HG02678 (cell line): ENCODE results near the gene FYN.
"Not testable (repeated sequence)": the region's sequence is repeated elsewhere in the genome, so short reads cannot be mapped to it uniquely, and the experiment has no call there.

Experiments used
- ATAC-seq: cut with Tn5 transposase; IDR thresholded peaks from one replicate; pipeline ENCODE4 v1.9.1; 2021; ENCODE audit warnings: mild to moderate bottlenecking, moderate library complexity; ENCODE audit not compliant: unreplicated experiment

FYN gene

GRCh38 chr6:111792914-111793700 lies 80.1 kb downstream of the FYN start:
- ATAC-seq: no peak

GRCh38 chr6:111792241-111792640 lies 81.0 kb downstream of the FYN start:
- no peak for ATAC-seq

DNA sequence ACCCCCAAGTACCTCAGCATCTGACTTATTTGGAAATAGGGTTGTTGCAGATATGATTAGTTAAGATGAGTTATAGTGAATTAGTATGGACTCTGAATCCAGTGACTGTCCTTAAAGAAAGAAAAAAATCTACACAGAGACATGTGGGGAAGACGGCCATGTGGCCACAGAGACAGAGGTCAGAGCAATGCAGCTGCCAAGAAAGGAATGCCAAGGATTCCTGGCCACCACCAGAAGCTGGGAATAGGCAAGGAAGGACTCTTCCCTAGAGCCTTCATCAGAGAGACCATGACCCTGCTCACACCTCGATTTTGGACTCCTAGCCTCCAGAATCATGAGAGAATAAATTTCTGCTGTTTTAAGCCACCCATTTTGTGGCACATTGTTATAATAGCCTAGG lies 81.8 kb downstream of the FYN start:
- ATAC-seq: no peak

DNA sequence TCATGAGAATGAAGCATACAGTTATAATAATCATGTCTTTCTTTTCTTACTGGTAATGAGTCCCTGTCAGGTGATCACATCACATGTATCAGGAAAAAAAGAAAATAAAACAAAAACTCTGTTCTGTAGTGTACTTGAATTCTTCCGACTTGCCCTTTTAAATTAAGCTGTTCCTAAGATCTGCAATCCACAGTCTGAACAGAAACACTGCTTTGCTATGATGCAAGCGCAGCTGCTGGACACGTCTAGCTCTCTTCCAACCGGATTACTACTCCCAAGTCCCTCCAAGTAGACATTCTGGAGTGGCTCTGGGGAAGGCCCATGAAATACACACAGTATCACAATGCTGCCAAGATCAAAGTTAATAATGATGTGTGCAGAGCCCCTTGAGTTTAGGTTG lies 83.7 kb downstream of the FYN start:
- ATAC-seq: no peak

- ATAC-seq: no peak
These were observed 84.6 kb downstream of the FYN start for GRCh38 chr6:111788379-111789276.

DNA sequence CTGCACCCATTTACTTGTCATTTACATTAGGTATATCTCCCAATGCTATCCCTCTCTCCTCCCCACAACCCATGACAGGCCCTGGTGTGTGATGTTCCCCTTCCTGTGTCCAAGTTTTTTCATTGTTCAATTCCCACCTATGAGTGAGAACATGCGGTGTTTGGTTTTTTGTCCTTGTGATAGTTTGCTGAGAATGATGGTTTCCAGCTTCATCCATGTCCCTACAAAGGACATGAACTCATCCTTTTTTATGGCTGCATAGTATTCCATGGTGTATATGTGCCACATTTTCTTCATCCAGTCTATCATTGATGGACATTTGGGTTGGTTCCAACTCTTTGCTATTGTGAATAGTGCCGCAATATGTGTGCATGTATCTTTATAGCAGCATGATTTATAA lies 87.1 kb downstream of the FYN start:
- not testable (repeated sequence) for ATAC-seq

- ATAC-seq: no peak
These were observed 88.8 kb downstream of the FYN start for GRCh38 chr6:111784433-111784832.

- ATAC-seq: no peak
These were observed 90.3 kb downstream of the FYN start for GRCh38 chr6:111782887-111783466.

GRCh38 chr6:111782192-111782809 lies 91.0 kb downstream of the FYN start:
- ATAC-seq: no peak

GRCh38 chr6:111781041-111781708 lies 92.1 kb downstream of the FYN start:
- ATAC-seq: no peak

GRCh38 chr6:111780393-111780792 lies 92.9 kb downstream of the FYN start:
- ATAC-seq: no peak

DNA sequence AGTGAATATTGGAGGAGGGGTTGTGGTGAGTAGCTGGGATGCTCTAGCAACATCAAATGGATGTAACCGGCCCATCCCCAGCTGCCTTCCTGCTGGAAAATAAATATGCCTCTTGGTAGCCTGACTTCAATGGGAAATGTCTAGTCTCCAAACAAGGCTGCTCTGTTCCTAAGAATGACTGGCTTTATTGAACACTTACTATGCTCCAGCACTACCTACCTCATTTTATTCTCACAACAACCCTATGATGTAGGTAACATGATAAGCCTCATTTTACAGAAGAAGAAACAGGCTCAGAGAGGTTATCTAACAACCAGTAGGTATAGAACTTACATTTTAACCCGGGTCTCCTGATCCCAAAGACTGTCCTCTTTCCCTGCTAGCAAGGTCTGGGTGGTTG lies 93.6 kb downstream of the FYN start:
- ATAC-seq: no peak

- ATAC-seq: no peak
These were observed 94.2 kb downstream of the FYN start for GRCh38 chr6:111779031-111779430.

DNA sequence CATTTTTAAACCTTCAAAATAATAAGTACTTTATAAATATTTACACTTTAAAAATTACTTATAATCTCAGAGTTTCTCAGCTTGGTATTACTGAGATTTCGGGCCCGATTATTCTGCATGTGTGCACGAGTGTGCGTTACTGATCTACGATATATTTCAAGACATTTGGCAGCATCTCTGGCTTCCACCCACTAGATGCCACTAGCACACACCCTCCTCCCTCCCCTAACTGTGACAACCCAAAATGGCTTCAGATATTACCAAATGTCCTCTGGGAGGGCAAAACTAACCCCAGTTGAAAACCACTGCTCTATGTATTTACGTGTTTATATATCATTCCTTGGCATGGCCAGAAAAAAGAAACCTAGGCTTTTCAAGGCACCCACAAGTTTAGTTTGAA lies 95.9 kb downstream of the FYN start:
- no peak for ATAC-seq

GRCh38 chr6:111776236-111777221 lies 96.7 kb downstream of the FYN start:
- ATAC-seq: no peak

DNA sequence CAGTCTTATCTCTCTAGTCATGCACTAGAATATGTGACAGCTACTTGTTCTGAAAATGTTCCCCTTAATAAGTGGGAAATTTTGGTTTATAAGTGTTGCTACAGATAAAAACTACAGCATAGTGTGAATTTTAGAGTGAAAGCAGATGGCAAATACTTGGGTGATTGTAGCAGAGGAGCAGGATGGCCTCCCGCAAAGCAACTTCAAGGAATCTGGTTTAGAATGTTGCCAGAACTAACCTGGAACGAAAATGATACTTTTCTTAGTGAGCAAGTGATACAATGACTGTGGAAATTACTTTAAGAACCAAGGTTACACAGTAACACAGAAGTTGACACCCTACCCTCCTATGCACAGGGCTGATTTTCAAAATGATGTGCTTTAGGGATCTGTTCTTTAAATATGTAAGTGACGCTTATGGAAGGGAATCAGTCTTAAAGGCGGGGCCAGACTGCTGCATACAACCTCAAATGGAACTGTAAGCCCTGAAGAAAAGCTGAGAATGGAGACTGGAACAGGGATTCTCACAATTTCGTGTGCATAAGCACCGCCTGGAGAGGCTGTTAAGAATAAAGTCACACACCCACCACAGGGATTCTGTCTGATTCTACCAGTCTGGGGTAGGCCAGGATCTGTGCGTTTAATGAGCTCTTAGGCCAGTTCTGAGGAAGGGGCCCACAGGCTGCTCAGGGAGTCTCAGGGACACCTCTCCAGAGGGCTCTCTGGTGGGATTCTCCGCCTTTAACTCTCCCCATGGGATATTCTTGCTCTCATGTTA lies 97.9 kb downstream of the FYN start:
- ATAC-seq: no peak

GRCh38 chr6:111774346-111774703 lies 98.9 kb downstream of the FYN start:
- no peak for ATAC-seq

- ATAC-seq: no peak
These were observed 99.5 kb downstream of the FYN start for GRCh38 chr6:111773501-111774345.
